GM19043 (cell line): Measurements from ENCODE around the gene GYS1.

ENCODE experiments used
- ATAC-seq: cut with Tn5 transposase; IDR thresholded peaks from one replicate; pipeline ENCODE4 v1.9.1; 2021; ENCODE audit warnings: low read depth; ENCODE audit not compliant: unreplicated experiment

GYS1 gene

DNA sequence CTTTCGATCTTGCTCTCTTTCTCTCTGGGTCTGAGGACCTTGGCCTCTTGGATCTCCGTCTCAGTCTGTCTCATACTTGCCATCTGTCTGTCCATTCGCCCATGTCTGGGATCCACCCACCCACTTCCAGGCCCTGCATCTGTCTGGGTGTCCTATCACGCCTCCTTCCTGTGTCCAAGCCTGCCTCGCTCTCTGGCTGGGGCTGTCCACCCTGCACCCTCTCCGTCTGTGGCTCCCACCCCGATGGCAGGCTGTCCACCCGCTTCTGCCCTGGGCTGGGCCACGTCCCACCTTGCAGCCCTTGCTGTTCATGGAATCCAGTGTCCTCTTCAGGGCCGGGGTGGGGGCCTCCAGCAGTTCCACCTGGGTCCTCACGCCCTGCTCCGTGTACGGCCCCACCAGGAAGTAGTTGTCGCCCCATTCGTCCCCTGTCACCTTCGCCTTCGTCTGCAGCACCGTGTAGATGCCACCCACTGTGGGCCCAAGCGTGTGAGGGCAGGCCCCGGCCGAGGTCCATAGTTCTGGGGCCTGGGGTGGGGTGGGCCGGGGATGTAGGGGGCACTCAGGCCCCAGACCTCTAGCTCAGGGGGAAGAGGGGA, 2.0 kb downstream of the GYS1 start:
- no peak for ATAC-seq

DNA sequence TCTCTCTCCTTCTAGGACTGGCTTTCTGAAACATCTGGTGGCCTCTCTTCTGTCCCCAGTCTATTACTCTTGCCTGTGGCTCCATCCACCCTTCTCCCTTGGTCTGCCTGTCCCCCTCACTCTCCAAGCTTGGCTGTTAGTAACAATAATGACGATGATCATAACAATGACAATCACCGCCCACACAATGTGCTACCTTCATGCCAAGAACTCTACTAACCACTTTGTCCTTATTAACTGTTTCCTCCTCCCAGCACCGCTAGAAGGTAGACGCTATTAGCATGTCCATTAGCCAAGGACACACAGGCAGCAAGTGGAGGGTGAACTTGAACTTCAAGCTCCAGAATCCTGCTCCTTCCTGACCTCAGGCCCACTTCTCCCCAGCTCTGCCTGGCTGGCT, 2.7 kb downstream of the GYS1 start:
- ATAC-seq: no peak

DNA sequence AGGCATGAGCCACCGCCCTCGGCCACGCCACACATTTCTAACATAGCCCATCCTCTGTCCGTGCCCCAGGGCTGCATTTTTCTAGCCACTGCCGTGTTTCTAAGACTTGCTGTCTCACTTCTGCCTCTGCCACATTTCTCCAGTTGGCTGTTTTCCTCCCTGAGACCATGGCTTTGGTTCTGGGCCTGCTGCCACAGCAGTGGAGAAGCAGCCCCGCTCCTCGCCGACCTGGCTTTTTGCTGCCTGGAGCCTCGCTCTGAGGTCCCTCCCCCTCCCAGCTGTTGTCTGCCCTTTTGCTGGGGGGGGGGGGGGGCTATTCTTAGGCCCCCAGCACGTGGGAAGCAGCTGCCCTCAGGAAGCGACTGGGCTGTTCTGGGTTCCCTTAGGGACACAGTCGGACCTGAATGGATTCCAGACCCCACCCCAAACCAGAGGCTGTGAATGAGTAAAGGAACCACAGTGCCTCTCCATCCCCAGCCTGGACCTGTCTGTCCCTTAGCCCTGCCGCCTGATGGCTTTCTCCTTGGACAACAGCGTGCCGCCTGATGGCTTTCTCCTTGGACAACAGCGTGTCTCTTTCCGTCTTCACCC, 3.3 kb downstream of the GYS1 start:
- no peak for ATAC-seq

DNA sequence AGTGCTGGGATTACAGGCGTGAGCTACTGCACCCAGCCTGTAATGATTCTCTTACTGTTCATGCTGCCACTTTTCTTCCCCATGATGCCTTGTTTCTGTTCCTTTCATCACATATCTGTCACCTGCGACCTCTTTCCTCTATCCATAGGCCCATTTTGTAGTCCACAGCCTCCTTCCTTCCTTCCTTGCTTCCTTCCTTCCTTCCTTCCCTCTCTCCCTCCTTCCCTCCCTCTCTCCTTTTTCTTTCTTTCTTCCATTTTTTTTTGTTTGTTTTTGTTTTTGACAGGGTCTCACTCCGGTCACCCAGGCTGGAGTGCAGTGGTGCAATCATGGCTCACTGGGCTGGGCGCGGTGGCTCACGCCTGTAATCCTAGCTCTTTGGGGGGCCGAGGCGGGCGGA, 4.2 kb downstream of the GYS1 start:
- ATAC-seq: no peak

DNA sequence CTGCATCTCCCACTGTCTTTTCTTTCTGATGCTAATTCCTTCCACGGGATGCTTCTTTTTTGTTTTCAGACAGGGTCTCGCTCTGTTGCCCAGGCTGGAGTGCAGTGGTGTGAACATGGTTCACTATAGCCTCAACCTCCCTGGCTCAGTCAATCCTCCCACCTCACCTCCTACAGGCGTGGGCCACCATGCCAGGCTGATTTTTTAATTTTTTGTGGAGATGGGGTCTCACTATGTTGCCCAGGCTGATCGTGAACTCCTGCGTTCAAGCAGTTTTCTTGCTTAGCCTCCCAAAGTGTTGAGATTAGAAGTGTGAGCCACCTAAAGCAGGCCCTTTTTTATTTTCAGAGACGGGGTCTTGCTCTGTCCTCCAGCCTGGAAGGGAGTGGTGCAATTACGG, 4.8 kb downstream of the GYS1 start:
- ATAC-seq: no peak

DNA sequence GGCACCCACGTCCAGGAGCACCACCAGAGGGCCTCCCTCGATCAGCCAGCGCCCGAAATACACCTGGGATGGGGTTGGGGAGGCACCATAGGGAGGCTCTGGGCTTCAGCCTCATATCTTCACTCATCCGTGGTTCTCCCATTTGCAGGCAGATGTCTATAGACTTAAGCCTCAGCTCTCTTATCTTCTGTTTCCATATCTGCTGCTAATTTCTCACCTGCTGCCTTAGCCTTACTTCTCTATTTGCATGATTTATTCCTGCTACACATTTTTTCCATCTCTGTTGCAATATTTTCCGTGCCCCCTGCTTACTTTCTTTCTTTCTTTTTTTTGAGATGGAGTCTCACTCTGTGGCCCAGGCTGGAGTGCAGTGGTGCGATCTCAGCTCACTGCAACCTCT, 5.8 kb downstream of the GYS1 start:
- no peak for ATAC-seq

DNA sequence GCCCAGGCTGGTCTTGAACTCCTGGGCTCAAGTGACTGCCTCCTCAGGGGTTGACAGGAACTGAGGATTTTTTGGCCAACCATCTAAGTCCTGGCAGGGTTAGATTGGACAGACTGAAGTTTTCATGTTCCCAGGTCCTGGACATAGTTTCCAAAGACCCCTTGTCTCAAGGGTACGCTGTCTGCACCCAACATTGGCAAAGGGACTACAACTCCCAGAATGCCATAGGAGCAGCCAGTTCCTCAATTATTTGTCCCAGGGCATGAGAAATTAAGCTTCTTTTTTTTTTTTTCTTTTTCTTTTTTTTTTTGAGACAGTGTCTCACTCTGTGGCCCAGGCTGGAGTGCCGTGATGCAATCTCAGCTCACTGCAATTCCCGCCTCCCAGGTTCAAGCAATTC, 6.9 kb downstream of the GYS1 start:
- no peak for ATAC-seq

DNA sequence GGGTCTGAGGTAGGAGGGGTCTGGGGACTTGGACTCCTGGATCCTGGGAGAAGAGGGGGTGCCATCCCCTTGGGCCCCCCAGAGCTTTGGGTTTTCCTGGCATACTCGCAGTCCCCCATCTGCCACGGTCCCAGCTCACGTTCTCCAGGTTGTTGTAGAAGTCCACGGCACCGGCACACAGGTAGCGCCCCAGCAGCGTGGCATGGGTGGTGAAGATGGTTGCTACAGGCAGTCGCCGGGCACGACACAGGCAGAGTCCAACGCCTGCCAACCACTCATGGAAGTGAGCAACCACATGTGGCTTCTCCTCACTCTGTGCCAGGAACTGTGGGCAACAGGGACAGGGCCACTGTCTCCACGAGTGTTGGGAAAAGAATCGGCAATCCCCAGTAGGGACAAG, 7.4 kb downstream of the GYS1 start:
- no peak for ATAC-seq

DNA sequence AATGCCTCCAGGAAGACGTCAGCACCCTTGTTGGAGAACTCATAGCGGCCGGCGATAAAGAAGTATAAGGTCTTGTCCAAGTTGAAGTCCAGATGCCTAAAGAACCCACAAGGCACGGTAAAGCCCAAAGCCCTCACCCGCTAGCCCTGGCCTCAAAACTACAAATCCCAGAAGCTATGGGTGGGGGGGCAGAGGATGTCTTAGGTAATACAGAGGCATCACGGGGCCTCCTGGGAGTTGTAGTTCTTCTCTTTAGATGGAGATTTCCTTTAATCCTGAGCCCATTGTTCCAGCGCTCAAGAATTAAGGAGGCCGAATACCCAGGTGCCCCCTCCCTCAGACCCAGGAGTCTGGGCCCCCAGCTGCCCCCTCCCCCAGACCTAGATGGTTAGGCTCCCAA, 10.8 kb downstream of the GYS1 start:
- ATAC-seq: no peak

DNA sequence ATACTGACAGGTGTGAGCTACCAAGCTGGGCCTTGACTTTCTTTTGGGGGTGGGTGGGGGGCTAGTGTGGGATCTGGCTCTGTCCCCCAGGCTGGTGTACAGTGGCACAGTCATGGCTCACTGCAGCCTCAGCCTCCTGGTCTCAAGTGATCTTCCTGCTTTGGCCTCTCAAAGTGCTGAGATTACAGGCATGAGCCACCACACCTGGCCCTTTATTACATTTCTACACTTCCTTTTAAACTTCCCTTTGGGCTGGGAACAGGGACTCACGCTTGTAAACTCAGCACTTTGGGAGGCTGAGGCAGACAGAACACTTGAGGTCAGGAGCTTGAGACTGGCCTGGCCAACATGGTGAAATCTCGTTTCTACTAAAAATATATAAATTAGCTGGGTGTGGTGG, 16.0 kb downstream of the GYS1 start:
- no peak for ATAC-seq

DNA sequence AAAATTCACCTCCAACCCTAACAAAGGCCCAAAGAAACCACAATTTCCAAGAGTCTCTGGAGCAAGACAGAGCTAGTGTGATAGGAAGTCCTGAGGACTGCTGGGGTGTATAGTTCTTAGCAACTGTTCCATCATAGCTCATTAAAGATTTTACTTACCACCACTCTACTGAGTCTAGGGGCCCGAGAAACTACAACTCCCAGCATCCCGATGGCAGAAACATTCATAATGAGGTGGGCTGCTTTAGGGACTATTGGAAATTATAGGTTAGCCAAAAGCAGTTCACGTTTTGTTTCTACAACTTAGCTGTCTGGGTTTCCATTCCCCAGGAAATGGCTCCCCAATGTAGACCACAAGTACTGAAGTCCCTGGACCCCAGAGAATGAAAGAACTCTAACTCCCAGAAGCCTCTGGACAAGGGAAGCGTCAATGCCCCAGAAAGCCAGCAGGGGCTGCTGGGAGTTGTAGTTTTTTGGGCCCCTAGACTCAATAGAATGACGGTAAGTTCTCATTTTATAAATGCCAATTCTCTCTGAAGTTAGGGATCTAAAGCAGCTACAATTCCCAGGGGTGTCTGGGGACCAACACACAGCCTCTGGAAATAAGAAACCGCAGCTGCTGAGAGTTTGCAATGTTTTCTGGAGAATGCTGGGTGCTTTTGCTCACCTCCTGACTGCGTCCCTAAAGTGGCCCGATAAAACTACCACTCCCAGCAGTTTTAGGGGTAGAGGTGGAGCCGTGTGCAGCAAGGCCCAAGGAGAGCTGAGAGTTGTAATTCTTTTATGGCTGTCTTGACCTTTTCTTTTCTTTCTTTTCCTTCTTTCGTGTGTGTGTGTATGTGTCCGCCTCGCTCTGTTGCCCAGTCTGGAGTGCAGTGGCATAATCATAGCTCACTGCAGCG, 16.9 kb downstream of the GYS1 start:
- no peak for ATAC-seq

DNA sequence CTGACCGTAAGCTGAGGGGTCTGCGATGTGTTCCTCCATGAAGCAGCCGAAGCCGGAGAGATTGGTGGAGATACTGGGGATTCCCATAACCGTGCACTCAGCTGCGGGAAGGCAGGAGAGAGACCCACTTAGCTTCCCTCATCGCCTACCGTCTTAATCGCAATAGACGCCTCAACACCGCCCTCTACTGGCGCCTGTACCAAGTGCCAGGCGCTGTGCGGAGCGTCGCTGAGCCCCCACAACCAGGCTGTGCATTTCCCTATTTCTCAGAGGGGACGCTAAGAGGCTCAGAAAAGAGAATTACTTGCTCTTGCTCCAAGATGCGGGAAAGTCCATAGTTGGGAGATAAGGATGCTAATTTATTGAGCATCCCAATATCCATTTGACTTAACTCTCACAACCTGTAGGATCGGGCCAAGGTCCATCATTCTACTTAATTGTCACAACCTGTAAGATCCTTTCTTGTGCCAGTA, 22.1 kb downstream of the GYS1 start:
- ATAC-seq: no peak

DNA sequence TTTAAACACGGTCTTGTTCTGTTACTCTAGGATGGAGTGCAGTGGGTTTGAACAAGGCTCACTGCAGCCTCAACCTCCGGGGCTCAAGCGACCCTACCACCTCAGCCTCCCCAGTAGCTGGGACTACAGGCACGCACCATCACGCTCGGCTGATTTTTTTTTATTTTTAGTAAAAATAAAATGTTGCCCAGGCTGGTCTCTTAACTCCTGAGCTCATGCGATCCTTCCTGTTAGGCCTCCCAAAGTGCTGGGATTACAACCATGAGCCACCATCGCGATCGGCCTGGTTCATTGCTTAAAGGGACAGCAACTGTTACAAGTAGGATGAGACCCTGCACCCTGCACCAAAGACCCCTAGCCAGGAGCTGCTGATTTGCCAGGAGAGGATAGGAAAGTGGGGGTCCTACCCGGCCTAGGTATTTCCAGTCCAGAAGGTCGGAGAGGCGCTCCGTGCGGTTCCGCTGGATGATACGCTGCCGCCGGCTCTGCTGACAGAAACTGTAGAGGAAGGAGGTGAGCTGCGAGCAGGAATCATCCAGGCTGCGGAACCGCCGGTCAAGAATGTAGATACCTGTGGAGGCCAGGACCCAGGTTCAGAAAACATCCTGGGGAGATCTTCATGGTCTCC, 22.9 kb downstream of the GYS1 start:
- no peak for ATAC-seq

DNA sequence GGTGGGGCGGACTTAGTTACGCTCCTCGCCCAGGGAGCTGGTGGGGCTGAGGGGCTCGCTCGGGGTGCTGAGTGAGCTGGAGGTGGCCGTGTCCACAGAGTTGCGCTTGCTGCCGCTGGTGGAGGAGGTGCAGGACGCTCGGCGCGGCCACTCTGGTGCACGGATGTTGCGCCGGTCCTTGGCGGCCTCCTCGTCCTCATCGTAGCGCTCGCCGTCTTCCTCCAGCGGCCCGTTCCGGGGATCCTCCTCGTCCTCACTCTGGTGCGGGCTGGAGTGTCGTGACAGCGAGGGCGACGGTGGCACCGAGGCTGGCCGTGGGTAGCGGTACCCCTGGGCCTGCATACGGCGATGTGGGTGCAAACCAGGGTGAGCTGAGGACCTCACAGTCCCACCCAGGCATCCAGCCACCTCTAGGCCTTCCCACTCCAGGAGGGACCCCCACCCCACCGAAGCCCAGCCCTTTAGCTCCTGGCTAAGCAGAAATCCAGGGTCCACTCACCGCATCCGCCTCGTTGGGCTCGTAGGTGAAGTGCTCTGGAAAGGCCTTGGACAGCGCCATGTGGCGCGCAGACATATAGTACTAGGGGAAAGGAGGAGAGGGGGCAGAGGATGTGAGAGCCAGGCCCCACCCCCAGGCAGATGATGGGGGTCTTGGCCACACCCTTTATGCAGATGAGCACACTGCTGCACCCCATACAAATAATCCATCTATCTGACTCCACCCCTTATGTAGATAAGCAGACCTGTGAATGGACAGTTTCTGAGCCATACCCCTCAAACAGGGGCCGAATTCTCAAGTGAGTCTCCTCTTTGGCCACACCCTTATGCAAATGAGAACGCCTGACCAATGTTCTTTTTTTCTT, 23.6 kb downstream of the GYS1 start:
- ATAC-seq: no peak

DNA sequence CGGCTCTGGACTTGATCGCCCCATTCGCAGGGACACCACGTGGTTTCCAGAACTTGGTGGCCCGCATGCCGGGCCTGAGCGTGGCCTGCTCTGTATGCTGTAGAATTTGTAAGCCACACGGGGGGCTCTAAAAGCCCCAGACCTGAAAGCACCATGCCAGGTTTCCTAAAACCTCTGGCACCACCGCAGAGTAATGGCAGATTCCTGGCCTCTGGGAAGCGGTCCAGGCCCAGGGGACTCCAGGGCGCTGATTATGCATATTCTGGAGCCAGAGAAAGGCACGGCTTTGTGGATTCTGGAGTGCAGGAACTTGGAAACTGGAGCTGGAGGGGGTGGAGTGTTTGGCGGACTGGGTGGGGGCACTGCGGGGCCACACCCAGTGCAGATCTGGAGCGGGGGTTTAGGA, 24.3 kb downstream of the GYS1 start:
- ATAC-seq: no peak

DNA sequence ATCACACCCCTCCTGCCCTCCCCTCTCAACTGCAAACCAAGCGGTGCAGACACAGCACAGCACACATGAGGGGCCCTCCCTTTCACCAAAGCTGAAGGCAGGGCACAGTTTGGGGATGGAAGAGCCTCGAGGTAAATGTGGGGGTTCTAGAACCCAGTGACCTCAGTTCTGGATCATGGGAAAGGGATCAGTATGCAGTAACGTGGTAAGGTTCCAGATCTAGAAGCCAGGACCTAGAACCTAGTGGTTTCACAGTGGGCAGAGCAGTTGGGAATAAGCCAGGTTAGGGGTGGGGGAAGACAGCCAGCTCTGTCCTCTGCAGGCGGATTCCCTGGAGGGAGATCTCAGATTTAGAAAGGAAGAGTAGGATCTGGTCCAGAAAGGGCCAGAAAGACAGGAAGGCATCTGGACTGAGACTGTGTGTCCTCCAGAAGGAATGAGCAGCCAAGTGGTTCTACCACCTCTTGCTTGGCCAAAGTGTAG, 24.9 kb downstream of the GYS1 start:
- no peak for ATAC-seq

DNA sequence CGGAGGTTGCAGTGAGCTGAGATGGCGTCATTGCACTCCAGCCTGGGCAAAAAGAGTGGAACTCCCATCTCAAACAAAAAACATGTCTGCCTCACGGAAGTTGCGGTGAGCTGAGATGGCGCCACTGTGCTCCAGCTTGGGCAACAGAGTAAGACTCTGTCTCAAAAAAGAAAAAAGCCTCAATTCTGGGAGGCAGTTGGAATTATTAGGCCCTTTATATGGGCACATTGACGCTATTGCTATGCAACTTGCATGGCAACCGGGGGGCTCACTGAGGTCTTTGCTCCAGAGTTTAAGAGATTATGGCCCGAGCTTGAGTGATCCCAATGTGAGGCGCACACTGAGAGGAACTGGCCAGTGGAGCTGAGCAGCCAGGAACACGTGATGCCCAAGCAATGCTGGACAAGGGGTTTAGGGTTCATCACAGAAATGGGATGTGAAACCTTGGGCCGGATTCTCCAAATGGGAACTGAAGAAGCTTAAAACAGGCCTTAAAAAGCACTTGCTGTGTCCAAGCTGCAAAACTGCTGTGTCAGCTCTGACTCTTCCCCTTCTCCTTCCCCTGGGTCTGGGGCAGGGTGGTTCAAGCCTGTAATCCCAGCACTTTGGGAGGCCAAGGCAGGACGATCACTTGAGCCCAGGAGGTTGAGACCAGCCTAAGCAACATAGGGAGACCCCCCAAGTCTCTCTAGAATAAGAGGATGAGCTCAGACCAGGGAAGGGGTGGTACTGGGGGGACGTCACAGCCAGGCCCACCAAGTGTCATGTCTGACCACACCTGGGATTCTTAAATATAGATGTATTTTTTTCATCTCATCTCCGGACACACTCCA, 25.5 kb downstream of the GYS1 start:
- no peak for ATAC-seq

DNA sequence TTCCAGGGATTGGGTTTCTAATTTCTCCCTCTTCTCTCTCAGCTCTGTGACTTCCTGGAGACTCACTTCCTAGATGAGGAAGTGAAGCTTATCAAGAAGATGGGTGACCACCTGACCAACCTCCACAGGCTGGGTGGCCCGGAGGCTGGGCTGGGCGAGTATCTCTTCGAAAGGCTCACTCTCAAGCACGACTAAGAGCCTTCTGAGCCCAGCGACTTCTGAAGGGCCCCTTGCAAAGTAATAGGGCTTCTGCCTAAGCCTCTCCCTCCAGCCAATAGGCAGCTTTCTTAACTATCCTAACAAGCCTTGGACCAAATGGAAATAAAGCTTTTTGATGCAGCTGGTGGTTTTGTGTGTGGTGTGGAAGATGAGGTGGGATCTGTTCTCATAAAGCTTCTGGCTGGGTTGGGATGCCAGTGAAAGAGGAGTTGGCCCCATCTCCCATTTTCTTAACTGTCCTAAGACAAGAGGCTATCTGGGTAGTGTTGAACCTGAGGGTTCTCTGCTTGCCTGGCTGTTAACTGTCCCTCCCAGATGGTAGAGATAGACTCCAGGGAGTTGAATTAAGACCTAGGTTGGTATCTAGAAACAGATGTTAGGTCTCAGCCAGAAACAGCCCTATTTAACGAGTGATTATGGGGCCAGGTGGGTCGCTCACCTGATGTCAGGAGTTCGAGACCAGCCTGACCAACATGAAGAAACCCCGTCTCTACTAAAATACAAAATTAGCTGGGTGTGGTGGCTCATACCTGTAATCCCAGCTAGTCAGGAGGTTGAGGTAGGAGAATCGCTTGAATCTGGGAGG, 26.4 kb downstream of the GYS1 start:
- ATAC-seq: no peak
